Esophagus (tissue), 2 donors: Measurements from ENCODE around the gene CASKIN1. TPM values are rescaled to one million over a fixed set of nuclear protein-coding genes. Genes with fewer than 3 reads are reported as not detected.

Experiments
- H3K27ac ChIP-seq, 2 donors: one replicate each; pipeline ENCODE4 v1.5.1; 2013; ENCODE audit warnings: low read depth in 2 of 2, mild to moderate bottlenecking in 2 of 2, inconsistent platforms in 1 of 2, low read length in 1 of 2, moderate library complexity in 1 of 2
- H3K27me3 ChIP-seq, 2 donors: one replicate each; pipeline ENCODE4 v1.6.1; 2013; ENCODE audit warnings: low read length in 2 of 2, control low read depth in 1 of 2, mild to moderate bottlenecking in 1 of 2; ENCODE audit not compliant: insufficient read depth in 2 of 2, control insufficient read depth in 1 of 2
- H3K36me3 ChIP-seq, 2 donors: one replicate each; pipeline ENCODE4 v1.6.1; 2013; ENCODE audit warnings: low read length in 1 of 2; ENCODE audit not compliant: control insufficient read depth in 2 of 2, insufficient read depth in 2 of 2
- H3K4me1 ChIP-seq, 2 donors: one replicate each; pipeline ENCODE4 v1.6.1; 2013; ENCODE audit warnings: low read length in 1 of 2; ENCODE audit not compliant: control insufficient read depth in 2 of 2, insufficient read depth in 2 of 2
- H3K4me3 ChIP-seq, 2 donors: one replicate each; pipeline ENCODE4 v1.5.1; 2013; ENCODE audit warnings: low read length in 2 of 2, mild to moderate bottlenecking in 2 of 2, low read depth in 1 of 2, moderate library complexity in 1 of 2
- H3K9me3 ChIP-seq, 2 donors: one replicate each; pipeline ENCODE4 v1.6.1; 2013; ENCODE audit warnings: mild to moderate bottlenecking in 2 of 2, low read depth in 1 of 2, low read length in 1 of 2, moderate library complexity in 1 of 2; ENCODE audit not compliant: control insufficient read depth in 2 of 2, insufficient read depth in 1 of 2
- WGBS, 2 donors: extraction: QIAGEN DNeasy Blood & Tissue Kit; methylation state at CpG; one replicate each; pipeline ENCODE4 v1.1.7; 2013; 5-methylcytosine and 5-hydroxymethylcytosine counted together
- polyA plus RNA-seq, 2 donors: library from polyadenylated mRNA; stranded (reverse); fragments of 200-250 nt; gene quantifications; one replicate each; pipeline ENCODE4 v1.2.3, GENCODE V29; 2013
- donor health status: healthy with polysubstance abuse.
- donor health status: Bipolar disorder and iron deficiency.

Gene CASKIN1
- polyA plus RNA-seq, 2 donors = 0.29 to 0.81 TPM

DNA sequence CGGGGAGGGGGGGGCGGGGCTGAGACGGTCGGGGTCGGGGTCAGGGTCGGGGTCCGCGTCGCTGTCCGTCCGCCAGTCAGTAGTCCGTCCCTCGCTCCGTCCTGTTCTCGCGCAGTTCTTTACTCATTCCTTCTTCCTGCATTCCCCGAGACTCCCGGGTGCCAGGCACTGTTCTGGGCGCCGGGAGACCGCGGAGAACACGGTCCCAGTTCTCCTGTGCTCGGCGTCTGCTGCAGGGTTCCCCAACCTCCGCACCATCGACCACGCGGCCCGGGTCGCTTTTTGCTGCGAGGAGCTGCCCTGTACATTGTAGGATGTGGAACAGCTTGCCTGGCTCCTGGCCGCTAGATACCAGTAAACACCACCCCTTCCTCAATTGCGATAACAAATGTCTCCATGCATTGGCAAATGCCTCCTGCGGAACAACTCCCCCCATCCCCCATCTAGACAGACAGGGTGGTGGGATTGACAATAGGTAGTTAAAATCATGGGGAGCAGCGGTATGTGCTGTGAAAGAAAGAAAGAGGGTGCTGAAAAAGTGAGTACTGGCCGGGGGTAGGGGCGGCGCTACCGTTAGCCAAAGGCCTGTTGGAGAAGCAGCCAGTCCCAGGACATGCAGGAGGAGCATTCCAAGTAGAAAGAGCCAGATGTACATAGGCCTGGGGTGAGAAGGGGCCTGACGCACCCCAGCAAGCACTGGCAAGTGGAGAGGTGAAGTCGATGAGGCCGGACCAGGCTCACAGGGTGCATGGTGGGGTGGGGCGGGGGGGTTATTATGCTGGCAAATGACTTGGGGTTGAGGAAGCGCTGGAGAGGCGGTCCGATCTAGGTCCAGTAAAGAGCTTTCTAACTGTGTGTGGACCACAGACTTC, 40.2 kb downstream of the CASKIN1 start:
- Histone ChIP-seq H3K9me3 (no peaks in the 10 kb centered on the region), H3K4me3 (peak overlapping the region; percentile 71 to 77), H3K27me3 (no peaks in the 10 kb centered on the region), H3K4me1 (peaks cover 36 to 55% of the 10 kb centered on the region in 2 donors), H3K36me3 (peaks cover 0 to 11% of the 10 kb centered on the region in 2 donors), H3K27ac (peak overlapping the region; percentile 82 to 93)
- 4 to 5% methylated on average over 31 to 45 of the region's 47 CpGs for WGBS, 2 donors

DNA sequence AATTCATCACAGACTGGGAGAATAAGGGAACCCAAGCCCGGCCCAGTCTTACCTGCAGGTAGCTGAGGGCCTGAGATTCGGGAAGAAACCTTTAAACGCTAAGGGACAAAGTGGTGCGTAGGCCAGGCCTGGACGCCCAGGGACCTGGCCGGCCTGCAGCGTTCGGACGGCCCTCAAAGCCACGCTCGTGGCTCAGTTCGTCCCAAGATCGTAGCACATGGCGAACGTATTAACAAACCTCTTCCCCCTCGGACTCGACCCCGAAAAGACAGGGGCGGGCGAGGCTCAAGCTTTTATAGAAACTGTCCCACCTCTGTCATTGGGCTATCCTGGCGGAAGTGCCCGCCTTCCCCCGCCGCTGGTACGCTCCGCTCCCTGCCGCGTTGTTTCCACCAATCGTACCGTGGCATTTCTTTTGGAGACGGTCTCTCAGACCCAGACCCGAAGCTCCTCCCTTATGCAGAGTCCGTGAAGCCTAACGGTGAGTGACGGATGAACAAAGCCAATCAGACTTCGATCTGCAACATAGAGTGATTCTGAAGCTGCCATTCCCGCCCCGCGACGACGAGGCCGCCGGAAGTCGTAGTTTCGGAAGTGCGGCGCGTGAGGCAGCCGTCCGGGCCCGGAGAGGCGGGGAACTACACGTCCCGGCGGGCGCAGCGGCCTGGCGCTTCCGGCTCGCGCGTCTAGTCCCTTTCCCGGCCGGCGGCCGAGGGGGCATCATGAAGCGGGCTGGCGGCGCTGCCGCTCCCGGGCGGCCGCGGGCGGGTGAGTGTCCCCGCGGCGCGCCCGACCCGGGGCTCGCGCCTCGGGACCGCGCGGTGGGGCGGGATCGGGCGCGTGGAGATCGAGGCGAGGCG, 41.1 kb downstream of the CASKIN1 start, which contains the start of gene TRAF7:
Gene TRAF7, plus strand, starts transcription at position 692 of the 860 bp plus-strand sequence. CDS start 8,139 bp downstream, outside the sequence.
- H3K4me1 ChIP-seq = peaks cover 42 to 56% of the 10 kb centered on the region in 2 donors
- H3K4me3 ChIP-seq = peak within 1 kb of the TSS; percentile 91 to 95
- WGBS, 2 donors = 0% methylated on average over 79 to 94 of the region's 94 CpGs
- peaks cover 0 to 11% of the 10 kb centered on the region in 2 donors for H3K36me3 ChIP-seq
- H3K27ac ChIP-seq = peak within 1 kb of the TSS; percentile 82 to 93
- H3K9me3 ChIP-seq = no peaks in the 10 kb centered on the region
- H3K27me3 ChIP-seq = no peaks in the 10 kb centered on the region

GRCh38 chr16:2154533-2155090, 41.8 kb downstream of the CASKIN1 start:
- H3K27me3 ChIP-seq = no peaks in the 10 kb centered on the region
- peak overlapping the region; percentile 60 to 77 for H3K27ac ChIP-seq
- H3K4me1 ChIP-seq = peaks cover 37 to 52% of the 10 kb centered on the region in 2 donors
- WGBS, 2 donors = 2 to 3% methylated on average over 23 of the region's 23 CpGs
- peak overlapping the region; percentile 91 to 95 for H3K4me3 ChIP-seq
- H3K36me3 ChIP-seq = peaks cover 0 to 11% of the 10 kb centered on the region in 2 donors
- H3K9me3 ChIP-seq = no peaks in the 10 kb centered on the region

- no peaks in the 10 kb centered on the region for H3K27me3 ChIP-seq
- peaks cover 0 to 8% of the 10 kb centered on the region in 2 donors for H3K36me3 ChIP-seq
- 21 to 26% methylated on average over 25 of the region's 25 CpGs for WGBS, 2 donors
- H3K4me3 ChIP-seq = peak overlapping the region; percentile 91 to 95
- H3K9me3 ChIP-seq = no peaks in the 10 kb centered on the region
- peaks cover 28 to 49% of the 10 kb centered on the region in 2 donors for H3K4me1 ChIP-seq
- H3K27ac ChIP-seq = peak overlapping the region; percentile 60 to 77
These were observed 43.5 kb downstream of the CASKIN1 start for GRCh38 chr16:2152695-2153506.

GRCh38 chr16:2151188-2152091, 45.0 kb downstream of the CASKIN1 start:
- 57 to 58% methylated on average over 13 of the region's 13 CpGs for WGBS, 2 donors
- Histone ChIP-seq H3K36me3 (peaks cover 0 to 7% of the 10 kb centered on the region in 2 donors), H3K27ac (peak overlapping the region; percentile 61 to 77), H3K27me3 (no peaks in the 10 kb centered on the region), H3K4me3 (no peak overlapping the region), H3K4me1 (peaks cover 21 to 36% of the 10 kb centered on the region in 2 donors), H3K9me3 (no peaks in the 10 kb centered on the region)

DNA sequence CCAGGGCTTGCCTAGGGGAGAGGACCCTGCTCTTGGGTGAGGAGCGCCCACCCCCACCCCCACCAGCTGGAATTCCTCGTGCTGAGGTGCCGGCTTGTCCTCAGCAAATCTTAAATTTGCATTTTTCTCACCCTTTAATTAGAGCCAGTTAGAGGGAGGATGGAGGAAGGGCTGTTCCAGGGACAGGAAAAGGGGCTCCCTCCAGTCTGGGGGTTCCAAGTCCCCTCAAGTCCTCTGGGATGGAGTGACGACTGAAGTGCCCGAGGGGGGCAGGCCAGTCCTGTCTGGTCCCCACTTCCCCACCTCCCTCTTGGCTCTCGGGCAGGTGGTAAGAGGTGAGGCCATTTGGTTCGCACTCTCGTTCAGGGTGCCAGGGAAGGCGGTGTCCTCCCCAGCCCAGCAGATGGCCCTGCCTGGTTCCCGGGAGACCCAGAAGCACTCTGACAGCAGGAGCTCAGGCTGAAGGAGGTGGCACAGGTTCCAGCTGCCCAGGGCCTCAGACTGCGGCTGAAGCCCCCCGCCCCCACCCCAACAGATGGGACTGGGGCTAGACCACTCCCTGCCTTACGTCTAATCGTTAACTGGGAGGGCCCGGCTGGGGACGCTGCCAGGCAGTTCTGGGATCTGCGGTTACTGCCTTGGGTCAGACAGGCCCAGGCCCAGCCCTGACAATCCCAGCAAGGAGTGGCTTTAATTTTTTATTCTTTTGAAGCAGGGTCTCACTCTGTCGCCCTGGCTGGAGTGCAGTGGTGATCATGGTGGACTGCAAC, 45.8 kb downstream of the CASKIN1 start:
- Histone ChIP-seq H3K4me1 (peaks cover 21 to 36% of the 10 kb centered on the region in 2 donors), H3K27ac (peak overlapping the region; percentile 61 to 77), H3K9me3 (no peaks in the 10 kb centered on the region), H3K4me3 (no peak overlapping the region), H3K27me3 (no peaks in the 10 kb centered on the region), H3K36me3 (peaks cover 0 to 7% of the 10 kb centered on the region in 2 donors)
- 35 to 38% methylated on average over 17 to 18 of the region's 18 CpGs for WGBS, 2 donors

- Histone ChIP-seq H3K9me3 (no peaks in the 10 kb centered on the region), H3K36me3 (peaks cover 0 to 7% of the 10 kb centered on the region in 2 donors), H3K4me3 (no peak overlapping the region), H3K27ac (peak overlapping the region in 1 of 2 donors; percentile 77), H3K4me1 (peaks cover 21 to 36% of the 10 kb centered on the region in 2 donors), H3K27me3 (no peaks in the 10 kb centered on the region)
- 46 to 50% methylated on average over 24 of the region's 24 CpGs for WGBS, 2 donors
These were observed 46.6 kb downstream of the CASKIN1 start for GRCh38 chr16:2149630-2150417.
